K562 (cell line): ENCODE data around the gene KCNC3. TPM values are rescaled to one million over a fixed set of nuclear protein-coding genes. Genes with fewer than 3 reads are reported as not detected.

Source experiments
- ATAC-seq: fragments of 200-7000 bp; cut with Tn5 transposase; 3 replicates; pipeline ENCODE4 v1.9.1; 2020; ENCODE audit warnings: moderate library complexity
- BruUV-seq: library from RNA; stranded (reverse); fragments of 400-500 nt; replicated peaks from 2 replicates; lab custom pipeline; 2021; lab: Mats Ljungman, UMichigan
- CTCF ChIA-PET: fragments of 300-600 bp; formaldehyde crosslinking; extraction: SDS; loops from one replicate; lab custom pipeline; 2021; ENCODE audit warnings: low intra/inter-chr PET ratio; lab: Yijun Ruan, JAX
- POLR2A ChIA-PET: fragments of 300-600, 350-650 bp; sonication (Branson Sonifier 250); formaldehyde crosslinking; extraction: SDS; loops from one replicate; lab custom pipeline; 2021; ENCODE audit warnings: antibody characterized with exemption, inconsistent platforms; lab: Yijun Ruan, JAX
- DNase-seq, 4 experiments: peaks; one replicate each; pipeline versions ENCODE4 v3.0.0 to v3.0.0-alpha.2; 2011 to 2018; ENCODE audit warnings: low spot score in 3 of 4, mixed read lengths in 3 of 4; ENCODE audit errors: extremely low read depth in 1 of 4
- FAIRE-seq: peaks from 2 replicates; lab custom pipeline; 2011; peaks lifted over from hg19 to GRCh38; lab: Jason Lieb, UNC
- H2AFZ ChIP-seq: 2 replicates; pipeline ENCODE4 v1.6.0; 2011; ENCODE audit warnings: low read depth, low read length, control low read depth, inconsistent platforms
- H3K27ac ChIP-seq: fragments of 200-600 bp; 3 replicates; pipeline ENCODE4 v1.8.0; 2011; ENCODE audit warnings: low read depth, mild to moderate bottlenecking, control low read depth, inconsistent platforms, low read length, moderate library complexity, mixed read lengths; ENCODE audit errors: extremely low read depth
- H3K27me3 ChIP-seq, 2 experiments: fragments of 300-600 bp in 1 of 2; 2 replicates in 1 of 2; 3 replicates in 1 of 2; pipeline versions ENCODE4 v1.6.0 to v1.8.0; 2011; ENCODE audit warnings: inconsistent platforms in 2 of 2, low read length in 2 of 2, mild to moderate bottlenecking in 1 of 2, mixed read lengths in 1 of 2, moderate library complexity in 1 of 2; ENCODE audit not compliant: control insufficient read depth in 2 of 2, insufficient read depth in 2 of 2
- H3K36me3 ChIP-seq: fragments of 300-600 bp; 3 replicates; pipeline ENCODE4 v1.8.0; 2011; ENCODE audit warnings: mild to moderate bottlenecking, low read length, inconsistent platforms; ENCODE audit not compliant: control insufficient read depth, insufficient read depth
- H3K4me1 ChIP-seq, 2 experiments: fragments of 200-600 bp in 1 of 2; replicated peaks in 1 of 2; 2 replicates in 1 of 2; 3 replicates in 1 of 2; pipeline versions ENCODE4 v1.5.1 to v1.8.0; 2011; ENCODE audit warnings: inconsistent platforms in 2 of 2, low read length in 2 of 2, mild to moderate bottlenecking in 1 of 2, mixed read lengths in 1 of 2, moderate library complexity in 1 of 2; ENCODE audit not compliant: control insufficient read depth in 2 of 2, insufficient read depth in 2 of 2
- H3K4me2 ChIP-seq: 2 replicates; pipeline ENCODE4 v1.6.1; 2011; ENCODE audit warnings: low read length, control low read depth, inconsistent platforms, mixed read lengths; ENCODE audit not compliant: insufficient read depth
- H3K4me3 ChIP-seq: fragments of 200-600 bp; sonication (generic), shearing (Covaris generic); 2 replicates; pipeline ENCODE4 v1.5.1; 2016; ENCODE audit warnings: control low read depth, inconsistent platforms
- H3K79me2 ChIP-seq: fragments of 200-600 bp; 3 replicates; pipeline ENCODE4 v1.8.0; 2011; ENCODE audit warnings: low read length, inconsistent platforms; ENCODE audit not compliant: control insufficient read depth, insufficient read depth
- H3K9ac ChIP-seq, 2 experiments: 2 replicates each; pipeline versions ENCODE4 v1.6.0 to v1.6.1; 2011; ENCODE audit warnings: low read depth in 2 of 2, low read length in 2 of 2, control low read depth in 1 of 2, inconsistent platforms in 1 of 2, mild to moderate bottlenecking in 1 of 2, mixed read lengths in 1 of 2; ENCODE audit not compliant: insufficient read depth in 1 of 2
- H3K9me1 ChIP-seq: one replicate; pipeline ENCODE4 v1.6.0; 2011; ENCODE audit warnings: inconsistent platforms, mild to moderate bottlenecking, low read length, moderate library complexity; ENCODE audit not compliant: control insufficient read depth, insufficient read depth
- H3K9me3 ChIP-seq: replicated peaks from 2 replicates; pipeline ENCODE4 v1.5.1; 2011; ENCODE audit warnings: low read depth, low read length, inconsistent platforms; ENCODE audit not compliant: control insufficient read depth, insufficient read depth
- H4K20me1 ChIP-seq: replicated peaks from 2 replicates; pipeline ENCODE4 v1.6.1; 2011; ENCODE audit warnings: low read length, inconsistent platforms, mixed read lengths; ENCODE audit not compliant: control insufficient read depth, insufficient read depth
- ATF7 ChIP-seq: fragments of 450-650 bp; IDR thresholded peaks from 2 replicates; pipeline ENCODE4 v1.7.1; 2014; ENCODE audit warnings: mild to moderate bottlenecking, moderate library complexity
- CTBP1 ChIP-seq: fragments of 450-650 bp; IDR thresholded peaks from 2 replicates; pipeline ENCODE4 v1.6.1; 2016; ENCODE audit warnings: borderline replicate concordance
- HNRNPLL ChIP-seq: fragments of 200-400 bp; formaldehyde crosslinking; IDR thresholded peaks from 2 replicates; pipeline ENCODE4 v1.6.1; 2017; ENCODE audit warnings: low read length, low read depth, mild to moderate bottlenecking; ENCODE audit not compliant: poor library complexity, severe bottlenecking
- JUNB ChIP-seq: fragments of 450-650 bp; formaldehyde crosslinking; conservative IDR thresholded peaks from 2 replicates; pipeline ENCODE4 v1.4.0; 2020; ENCODE audit warnings: mild to moderate bottlenecking
- MTA1 ChIP-seq: fragments of 450-650 bp; IDR thresholded peaks from 2 replicates; pipeline ENCODE4 v1.6.1; 2017; ENCODE audit warnings: borderline replicate concordance
- MTA2 ChIP-seq: fragments of 450-650 bp; IDR thresholded peaks from 2 replicates; pipeline ENCODE4 v1.6.1; 2016; ENCODE audit warnings: low read depth
- MTA3 ChIP-seq: fragments of 450-650 bp; formaldehyde crosslinking; IDR thresholded peaks from 2 replicates; pipeline ENCODE4 v1.6.1; 2017; ENCODE audit warnings: mild to moderate bottlenecking, borderline replicate concordance
- POLR2AphosphoS5 ChIP-seq: IDR thresholded peaks from 2 replicates; pipeline ENCODE4 v1.6.1; 2011; ENCODE audit warnings: mild to moderate bottlenecking, low read depth, low read length, moderate library complexity; ENCODE audit not compliant: control insufficient read depth, insufficient read depth
- TAL1 ChIP-seq: fragments of 450-650 bp; IDR thresholded peaks from 2 replicates; pipeline ENCODE4 v1.6.1; 2016; ENCODE audit warnings: mild to moderate bottlenecking
- U2AF2 ChIP-seq: fragments of 200-400 bp; formaldehyde crosslinking; optimal IDR thresholded peaks from 2 replicates; pipeline ENCODE3; 2017; ENCODE audit warnings: low read depth, mild to moderate bottlenecking, low read length
- ZNF263 ChIP-seq: sonication (generic); formaldehyde crosslinking; IDR thresholded peaks from 2 replicates; pipeline ENCODE4 v1.8.0; 2022; ENCODE audit warnings: mild to moderate bottlenecking, missing genetic modification reagents, borderline replicate concordance
- ZNF76 ChIP-seq: fragments of 250-450 bp; sonication (Bioruptor Pico); IDR thresholded peaks from 2 replicates; pipeline ENCODE4 v1.4.0; 2020; ENCODE audit warnings: mild to moderate bottlenecking, moderate library complexity, borderline replicate concordance
- WGBS: fragments of 100-300 bp; shearing (Covaris generic); methylation state at CpG from one replicate; pipeline ENCODE4 v1.1.6; 2016; ENCODE audit warnings: low coverage, mixed read lengths; ENCODE audit not compliant: insufficient coverage; ENCODE audit errors: missing lambda C conversion rate; 5-methylcytosine and 5-hydroxymethylcytosine counted together
- in situ Hi-C: fragments of 300-500 bp; cut with MboI; formaldehyde crosslinking; loops from 4 replicates; pipeline ENCODE4 v1.15.0; 2018; ENCODE audit warnings: inconsistent platforms, mixed read lengths
- intact Hi-C: fragments of 100-400 bp; cut with micrococcal nuclease; formaldehyde crosslinking; loops from 2 replicates; pipeline ENCODE4 v1.14.2; 2022
- polyA plus RNA-seq, 8 experiments: library from polyadenylated mRNA; depleted of rRNA in 4 of 8; stranded (reverse) in 5 of 8; unstranded in 3 of 8; fragments of >200 nt; fragmentation: Nextera tagmentation in 2 of 8; fragmentation: Illumina TruSeq in 1 of 8; extraction: Ambion mirVana in 2 of 8; extraction: Trizol in 1 of 8; gene quantifications; 2 replicates each; pipeline versions ENCODE4 v1.2.1 to v1.2.3, GENCODE V29; 2011 to 2014; ENCODE audit warnings: inconsistent platforms in 1 of 8, missing spikeins in 1 of 8
- total RNA-seq, 7 experiments: library from RNA; depleted of rRNA in 6 of 7; stranded (reverse); fragments of >200 nt in 6 of 7; fragmentation: Illumina TruSeq in 2 of 7; extraction: Trizol in 2 of 7; gene quantifications; 2 replicates each; pipeline versions ENCODE4 v1.2.1 to v1.2.3, GENCODE V29; 2011 to 2021; ENCODE audit warnings: low replicate concordance in 1 of 7
- TF ChIP-seq, protein P1 (sequence below): fragments of 250-450 bp; sonication (Bioruptor Pico); IDR thresholded peaks from 2 replicates; pipeline ENCODE4 v1.4.0; 2020; ENCODE audit warnings: mild to moderate bottlenecking, moderate library complexity
- TF ChIP-seq, protein P2 (sequence below): fragments of 250-450 bp; sonication (Bioruptor Pico); IDR thresholded peaks from 2 replicates; pipeline ENCODE4 v1.5.0; 2021
- TF ChIP-seq, protein P3 (sequence below): sonication (generic); formaldehyde crosslinking; IDR thresholded peaks from 2 replicates; pipeline ENCODE4 v1.8.0; 2022; ENCODE audit warnings: mild to moderate bottlenecking, missing genetic modification reagents
- TF ChIP-seq, protein P4 (sequence below): fragments of 450-650 bp; IDR thresholded peaks from 2 replicates; pipeline ENCODE4 v1.6.1; 2016; ENCODE audit warnings: low read depth, mild to moderate bottlenecking, moderate library complexity
- TF ChIP-seq, protein P5 (sequence below): fragments of 250-450 bp; sonication (Bioruptor Pico); IDR thresholded peaks from 2 replicates; pipeline ENCODE4 v1.4.0; 2020

Gene KCNC3
- total and polyA plus RNA-seq, 9 of the 15 experiments (the other 6 are each of a cell fraction or from before 2014, with no cell fraction given): 0.03 to 26.2 (median 2.0) TPM

DNA sequence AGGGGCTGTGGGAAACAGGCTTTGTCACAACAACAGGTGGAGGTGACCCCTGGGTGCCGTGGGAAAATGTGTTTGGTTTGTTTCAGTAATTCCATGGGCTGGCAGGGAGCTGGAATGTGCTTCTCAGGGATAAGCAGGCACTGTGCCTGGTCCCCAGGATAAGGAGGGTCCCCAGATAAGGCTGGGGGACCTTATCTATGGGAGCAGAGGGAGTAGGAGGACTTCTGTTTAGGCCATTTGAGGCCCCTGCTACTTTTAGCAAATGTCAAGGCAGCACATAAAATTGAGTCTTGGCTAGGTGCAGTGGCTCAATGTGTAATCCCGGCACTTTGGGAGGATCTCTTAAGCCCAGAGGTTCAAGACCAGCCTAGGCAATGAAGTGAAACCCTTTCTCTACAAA, 59.5 kb downstream of the KCNC3 start:
- peak; percentile 93 for FAIRE-seq
- peaks cover 0 to 8% of the 10 kb centered on the region in 2 experiments; a peak in 2 of 5 replicates for H3K27me3 ChIP-seq
- in situ Hi-C loops: no loop called here
- ChIA-PET POLR2A (interaction anchor here (0.6 kb wide), 1 partner anchor 225 kb away, joined by 5 read pairs; no protein-coding TSS in a partner anchor), CTCF (no interaction called here)
- H3K9me3 ChIP-seq: no peaks in the 10 kb centered on the region
- intact Hi-C loops: loop anchor here (5.0 kb wide), 1 partner anchor 58 kb away; the partner anchor contains the start of gene KCNC3
- no peaks in the 10 kb centered on the region for H3K36me3 ChIP-seq
- peak overlapping the region; percentile 10; the same call in 1 of the 2 replicates for H2AFZ ChIP-seq
- H3K4me2 ChIP-seq: peak overlapping the region; percentile 42
- 0% methylated on average over 2 of the region's 2 CpGs for WGBS
- ATAC-seq: peak; percentile 70
- H3K9me1 ChIP-seq: peaks cover 2% of the 10 kb centered on the region
- BruUV-seq: no TSS peak
- H3K9ac ChIP-seq: peak overlapping the region in 1 of 2 experiments; percentile 64; a peak in 1 of 4 replicates
- H4K20me1 ChIP-seq: no peaks in the 10 kb centered on the region
- H3K4me1 ChIP-seq: peaks cover 25 to 40% of the 10 kb centered on the region in 2 experiments; a peak in 4 of 5 replicates
- H3K4me3 ChIP-seq: no peak overlapping the region
- no peaks in the 10 kb centered on the region for H3K79me2 ChIP-seq
- peak overlapping the region; percentile 39; the same call in 1 of the 3 replicates for H3K27ac ChIP-seq
- DNase-seq: peak; percentile 74 to 88 (median 81)
- TF ChIP-seq, protein P1, sequence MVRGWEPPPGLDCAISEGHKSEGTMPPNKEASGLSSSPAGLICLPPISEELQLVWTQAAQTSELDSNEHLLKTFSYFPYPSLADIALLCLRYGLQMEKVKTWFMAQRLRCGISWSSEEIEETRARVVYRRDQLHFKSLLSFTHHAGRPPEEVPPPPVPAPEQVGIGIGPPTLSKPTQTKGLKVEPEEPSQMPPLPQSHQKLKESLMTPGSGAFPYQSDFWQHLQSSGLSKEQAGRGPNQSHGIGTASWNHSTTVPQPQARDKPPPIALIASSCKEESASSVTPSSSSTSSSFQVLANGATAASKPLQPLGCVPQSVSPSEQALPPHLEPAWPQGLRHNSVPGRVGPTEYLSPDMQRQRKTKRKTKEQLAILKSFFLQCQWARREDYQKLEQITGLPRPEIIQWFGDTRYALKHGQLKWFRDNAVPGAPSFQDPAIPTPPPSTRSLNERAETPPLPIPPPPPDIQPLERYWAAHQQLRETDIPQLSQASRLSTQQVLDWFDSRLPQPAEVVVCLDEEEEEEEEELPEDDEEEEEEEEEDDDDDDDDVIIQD (CRISPR knock-in tag): no peak
- TF ChIP-seq, protein P2, sequence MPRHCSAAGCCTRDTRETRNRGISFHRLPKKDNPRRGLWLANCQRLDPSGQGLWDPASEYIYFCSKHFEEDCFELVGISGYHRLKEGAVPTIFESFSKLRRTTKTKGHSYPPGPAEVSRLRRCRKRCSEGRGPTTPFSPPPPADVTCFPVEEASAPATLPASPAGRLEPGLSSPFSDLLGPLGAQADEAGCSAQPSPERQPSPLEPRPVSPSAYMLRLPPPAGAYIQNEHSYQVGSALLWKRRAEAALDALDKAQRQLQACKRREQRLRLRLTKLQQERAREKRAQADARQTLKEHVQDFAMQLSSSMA (CRISPR knock-in tag): no peak
- peak; percentile 71; the same call in 1 of the 2 replicates for TF ChIP-seq MTA1
- TF ChIP-seq ZNF263 (CRISPR knock-in tag): peak; percentile 69; the same call in 1 of the 2 replicates
- TF ChIP-seq CTBP1: peak; percentile 91
- TF ChIP-seq U2AF2: no peak
- TF ChIP-seq, protein P3, sequence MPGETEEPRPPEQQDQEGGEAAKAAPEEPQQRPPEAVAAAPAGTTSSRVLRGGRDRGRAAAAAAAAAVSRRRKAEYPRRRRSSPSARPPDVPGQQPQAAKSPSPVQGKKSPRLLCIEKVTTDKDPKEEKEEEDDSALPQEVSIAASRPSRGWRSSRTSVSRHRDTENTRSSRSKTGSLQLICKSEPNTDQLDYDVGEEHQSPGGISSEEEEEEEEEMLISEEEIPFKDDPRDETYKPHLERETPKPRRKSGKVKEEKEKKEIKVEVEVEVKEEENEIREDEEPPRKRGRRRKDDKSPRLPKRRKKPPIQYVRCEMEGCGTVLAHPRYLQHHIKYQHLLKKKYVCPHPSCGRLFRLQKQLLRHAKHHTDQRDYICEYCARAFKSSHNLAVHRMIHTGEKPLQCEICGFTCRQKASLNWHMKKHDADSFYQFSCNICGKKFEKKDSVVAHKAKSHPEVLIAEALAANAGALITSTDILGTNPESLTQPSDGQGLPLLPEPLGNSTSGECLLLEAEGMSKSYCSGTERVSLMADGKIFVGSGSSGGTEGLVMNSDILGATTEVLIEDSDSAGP (CRISPR knock-in tag): no peak
- TF ChIP-seq, protein P4, sequence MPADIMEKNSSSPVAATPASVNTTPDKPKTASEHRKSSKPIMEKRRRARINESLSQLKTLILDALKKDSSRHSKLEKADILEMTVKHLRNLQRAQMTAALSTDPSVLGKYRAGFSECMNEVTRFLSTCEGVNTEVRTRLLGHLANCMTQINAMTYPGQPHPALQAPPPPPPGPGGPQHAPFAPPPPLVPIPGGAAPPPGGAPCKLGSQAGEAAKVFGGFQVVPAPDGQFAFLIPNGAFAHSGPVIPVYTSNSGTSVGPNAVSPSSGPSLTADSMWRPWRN: 0 out of 2 replicates have a peak, but pooled peaks have one; percentile 56
- TF ChIP-seq MTA2: peak; percentile 97
- TF ChIP-seq, protein P5, sequence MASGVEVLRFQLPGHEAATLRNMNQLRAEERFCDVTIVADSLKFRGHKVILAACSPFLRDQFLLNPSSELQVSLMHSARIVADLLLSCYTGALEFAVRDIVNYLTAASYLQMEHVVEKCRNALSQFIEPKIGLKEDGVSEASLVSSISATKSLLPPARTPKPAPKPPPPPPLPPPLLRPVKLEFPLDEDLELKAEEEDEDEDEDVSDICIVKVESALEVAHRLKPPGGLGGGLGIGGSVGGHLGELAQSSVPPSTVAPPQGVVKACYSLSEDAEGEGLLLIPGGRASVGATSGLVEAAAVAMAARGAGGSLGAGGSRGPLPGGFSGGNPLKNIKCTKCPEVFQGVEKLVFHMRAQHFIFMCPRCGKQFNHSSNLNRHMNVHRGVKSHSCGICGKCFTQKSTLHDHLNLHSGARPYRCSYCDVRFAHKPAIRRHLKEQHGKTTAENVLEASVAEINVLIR (CRISPR knock-in tag): no peak
- TF ChIP-seq JUNB (CRISPR knock-in tag): no peak
- no peak for TF ChIP-seq HNRNPLL
- TF ChIP-seq MTA3: peak; percentile 67; the same call in 1 of the 2 replicates
- peak; percentile 99 for TF ChIP-seq TAL1
- no peak for TF ChIP-seq ZNF76 (CRISPR knock-in tag)
- TF ChIP-seq ATF7: peak; percentile 70
- peak; percentile 94 for TF ChIP-seq POLR2AphosphoS5
